ENCODE data around the gene CFAP68. TPM values are rescaled to one million over a fixed set of nuclear protein-coding genes. Genes with fewer than 3 reads are reported as not detected.

Gene CFAP68
- total RNA-seq, 4 donors from 2014 or later = 8.2 to 20.9 (median 9.8) TPM

DNA sequence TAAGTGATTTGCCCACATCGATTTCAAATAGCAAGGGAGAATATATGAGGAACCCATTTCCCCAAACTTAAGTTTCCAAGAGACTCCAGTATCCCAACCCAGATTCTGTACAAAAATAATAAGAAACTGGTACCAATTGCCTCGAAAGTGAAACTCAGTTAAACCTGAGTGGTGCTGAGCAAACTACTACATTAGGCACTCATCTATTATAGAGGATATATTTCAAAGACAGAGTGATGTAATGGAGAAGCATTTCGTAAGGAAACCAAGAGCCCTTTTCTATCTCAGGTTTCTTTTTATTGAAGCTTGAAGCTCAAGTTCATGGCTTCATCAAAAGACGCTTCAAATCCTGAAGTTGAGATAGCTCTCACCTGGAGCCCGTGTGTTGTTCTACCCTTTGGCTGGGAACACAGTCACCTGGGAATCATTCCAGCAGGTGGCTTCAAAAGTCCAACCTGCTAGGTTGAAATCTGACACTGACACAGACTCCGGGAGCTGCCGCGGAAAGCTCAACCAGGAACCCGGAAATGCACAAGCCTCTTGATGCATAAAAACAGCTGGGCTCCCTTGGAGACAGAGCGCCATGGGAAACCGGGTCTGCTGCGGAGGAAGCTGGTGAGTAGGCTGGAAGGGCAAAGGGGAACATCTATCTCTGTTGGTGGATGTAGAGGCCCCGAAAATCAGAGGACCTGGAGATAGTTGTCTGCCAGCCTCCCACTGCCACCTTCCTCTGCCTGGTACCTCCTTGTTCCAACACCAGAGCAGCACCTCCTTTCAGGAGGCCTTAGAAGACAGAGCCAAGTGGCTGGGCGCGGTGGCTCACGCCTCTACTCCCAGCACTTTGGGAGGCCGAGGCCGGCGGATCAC lies 39.3 kb downstream of the CFAP68 start, which contains the start of gene C11orf52:
C11orf52 (plus strand) TSS at position 524 of the 867 bp plus-strand sequence; CDS start at position 584, 60 bp downstream.
- H3K36me3 ChIP-seq = no peaks in the 10 kb centered on the region
- DNase-seq (peak; percentile 75 to 90), ATAC-seq (peak; percentile 77 to 89)
- TF ChIP-seq, protein P1, sequence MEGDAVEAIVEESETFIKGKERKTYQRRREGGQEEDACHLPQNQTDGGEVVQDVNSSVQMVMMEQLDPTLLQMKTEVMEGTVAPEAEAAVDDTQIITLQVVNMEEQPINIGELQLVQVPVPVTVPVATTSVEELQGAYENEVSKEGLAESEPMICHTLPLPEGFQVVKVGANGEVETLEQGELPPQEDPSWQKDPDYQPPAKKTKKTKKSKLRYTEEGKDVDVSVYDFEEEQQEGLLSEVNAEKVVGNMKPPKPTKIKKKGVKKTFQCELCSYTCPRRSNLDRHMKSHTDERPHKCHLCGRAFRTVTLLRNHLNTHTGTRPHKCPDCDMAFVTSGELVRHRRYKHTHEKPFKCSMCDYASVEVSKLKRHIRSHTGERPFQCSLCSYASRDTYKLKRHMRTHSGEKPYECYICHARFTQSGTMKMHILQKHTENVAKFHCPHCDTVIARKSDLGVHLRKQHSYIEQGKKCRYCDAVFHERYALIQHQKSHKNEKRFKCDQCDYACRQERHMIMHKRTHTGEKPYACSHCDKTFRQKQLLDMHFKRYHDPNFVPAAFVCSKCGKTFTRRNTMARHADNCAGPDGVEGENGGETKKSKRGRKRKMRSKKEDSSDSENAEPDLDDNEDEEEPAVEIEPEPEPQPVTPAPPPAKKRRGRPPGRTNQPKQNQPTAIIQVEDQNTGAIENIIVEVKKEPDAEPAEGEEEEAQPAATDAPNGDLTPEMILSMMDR (IDR thresholded peaks at IDR 0.05 in 4 of 5, conservative IDR thresholded peaks at IDR 0.05 in 1 of 5) = no peak
- TF ChIP-seq POLR2A (IDR thresholded peaks at IDR 0.05) = peak; percentile 44 to 47
- H3K4me1 ChIP-seq = peaks cover 53 to 68% of the 10 kb centered on the region in 2 donors
- intact Hi-C loops (cut with DNase I; ENCODE audit: low total_unique reads) (no loop called here), in situ Hi-C loops (cut with MboI; ENCODE audit: low sequenced_read_pairs in 4 of 4) (no loop called here)
- H3K27ac ChIP-seq = peak within 1 kb of the TSS; percentile 91 to 94 (median 92)
- peak within 1 kb of the TSS; percentile 36 to 45 (median 42) for H3K4me3 ChIP-seq
- H3K27me3 ChIP-seq = no peaks in the 10 kb centered on the region
- no peaks in the 10 kb centered on the region for H3K9me3 ChIP-seq

DNA sequence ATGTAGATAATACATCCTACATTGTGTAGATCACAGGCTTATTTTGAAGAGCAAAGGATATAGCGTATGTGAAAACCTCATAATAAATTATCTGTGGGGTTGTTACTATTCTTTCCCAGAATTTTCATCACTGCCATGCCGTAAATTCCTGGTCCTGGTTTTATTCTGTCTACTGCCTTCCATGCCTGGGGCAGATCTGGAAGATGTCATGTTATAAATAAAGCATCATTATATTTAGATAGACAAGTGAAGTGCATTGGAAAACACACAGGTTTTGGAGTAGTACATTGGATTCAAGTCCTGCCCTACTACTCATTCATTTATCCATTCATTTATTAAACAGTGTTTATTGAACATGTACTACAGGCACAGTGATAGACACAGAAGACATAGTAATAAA lies 41.6 kb downstream of the CFAP68 start:
- DNase-seq (no peak), ATAC-seq (no peak)
- intact Hi-C loops (cut with DNase I; ENCODE audit: low total_unique reads) (no loop called here), in situ Hi-C loops (cut with MboI; ENCODE audit: low sequenced_read_pairs in 4 of 4) (no loop called here)
- Histone ChIP-seq H3K4me1 (peaks cover 65 to 79% of the 10 kb centered on the region in 2 donors), H3K9me3 (no peaks in the 10 kb centered on the region), H3K27ac (peak overlapping the region; percentile 91 to 94 (median 92)), H3K27me3 (no peaks in the 10 kb centered on the region), H3K4me3 (no peak overlapping the region), H3K36me3 (no peaks in the 10 kb centered on the region)
- TF ChIP-seq, protein P1 (IDR thresholded peaks at IDR 0.05 in 4 of 5, conservative IDR thresholded peaks at IDR 0.05 in 1 of 5) = no peak
- no peak for TF ChIP-seq POLR2A (IDR thresholded peaks at IDR 0.05)

DNA sequence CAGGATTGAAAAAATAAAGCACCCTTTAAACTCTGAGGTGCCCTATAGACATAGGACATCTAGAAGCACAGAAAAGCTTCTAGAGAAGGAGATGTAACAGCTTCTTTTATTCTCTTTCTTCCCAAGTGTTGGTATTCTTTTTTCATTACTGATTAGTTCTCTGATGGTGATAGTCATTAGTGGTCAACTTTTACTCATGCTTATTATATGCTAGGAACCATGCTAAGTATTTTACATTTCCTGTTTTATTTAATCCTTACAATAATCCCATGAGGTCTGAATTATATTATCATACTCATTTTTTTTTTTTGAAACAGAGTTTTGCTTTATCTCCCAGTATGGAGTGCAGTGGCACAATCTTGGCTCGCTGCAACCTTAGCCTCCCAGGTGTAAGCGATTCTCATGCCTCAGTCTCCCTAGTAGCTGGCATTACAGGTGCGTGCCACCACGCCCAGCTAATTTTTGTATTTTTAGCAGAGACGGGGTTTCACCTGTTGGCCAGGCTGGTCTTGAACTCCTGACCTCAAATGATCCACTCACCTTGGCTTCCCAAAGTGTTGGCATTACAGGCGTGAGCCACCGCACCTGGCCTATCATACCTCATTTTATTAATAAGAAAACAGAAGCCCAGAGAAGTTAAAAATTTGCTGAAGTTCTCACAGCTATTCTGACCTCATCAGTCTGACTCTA lies 42.3 kb downstream of the CFAP68 start:
- no peak overlapping the region for H3K4me3 ChIP-seq
- ATAC-seq (no peak), DNase-seq (no peak)
- no peaks in the 10 kb centered on the region for H3K9me3 ChIP-seq
- in situ Hi-C loops (cut with MboI; ENCODE audit: low sequenced_read_pairs in 4 of 4) = no loop called here
- peak overlapping the region; percentile 91 to 94 (median 92) for H3K27ac ChIP-seq
- no peaks in the 10 kb centered on the region for H3K36me3 ChIP-seq
- intact Hi-C loops (cut with DNase I; ENCODE audit: low total_unique reads) = no loop called here
- H3K4me1 ChIP-seq = peaks cover 72 to 82% of the 10 kb centered on the region in 2 donors
- TF ChIP-seq, protein P1 (IDR thresholded peaks at IDR 0.05 in 4 of 5, conservative IDR thresholded peaks at IDR 0.05 in 1 of 5) = no peak
- H3K27me3 ChIP-seq = no peaks in the 10 kb centered on the region

DNA sequence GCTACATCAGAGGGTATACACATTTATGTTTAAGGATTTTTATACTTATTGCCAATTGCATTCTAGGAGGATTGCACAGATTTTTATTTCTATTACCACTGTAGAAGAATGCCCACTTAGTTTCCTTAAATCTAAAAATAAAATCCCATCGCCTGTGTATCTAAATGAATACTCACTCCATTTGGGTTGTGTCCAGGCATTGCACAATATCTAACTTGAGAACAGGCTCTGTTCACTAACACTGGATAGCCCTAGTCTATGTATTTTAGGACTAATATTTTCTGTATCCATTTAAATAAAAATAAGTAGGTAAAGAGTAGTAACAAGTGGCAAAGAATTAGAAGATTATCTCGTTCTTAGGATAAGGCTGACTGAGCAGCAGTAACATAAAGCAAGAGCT lies 43.5 kb downstream of the CFAP68 start:
- TF ChIP-seq, protein P1 (IDR thresholded peaks at IDR 0.05 in 4 of 5, conservative IDR thresholded peaks at IDR 0.05 in 1 of 5) = no peak
- no peak for TF ChIP-seq POLR2A (IDR thresholded peaks at IDR 0.05)
- Histone ChIP-seq H3K4me1 (peaks cover 67 to 79% of the 10 kb centered on the region in 2 donors), H3K4me3 (peak overlapping the region; percentile 11 to 37 (median 30)), H3K27me3 (no peaks in the 10 kb centered on the region), H3K36me3 (no peaks in the 10 kb centered on the region), H3K9me3 (no peaks in the 10 kb centered on the region), H3K27ac (peak overlapping the region; percentile 91 to 94 (median 92))
- ATAC-seq (peak; percentile 45 to 59), DNase-seq (peak; percentile 61 to 86)
- intact Hi-C loops (cut with DNase I; ENCODE audit: low total_unique reads) = no loop called here
- in situ Hi-C loops (cut with MboI; ENCODE audit: low sequenced_read_pairs in 4 of 4) = no loop called here
